Transverse colon (tissue), 3 donors: ENCODE data around the gene RGS6.

Experiments
- CTCF ChIP-seq, 5 experiments: fragments of 200-600 bp in 3 of 5; fragments of 450-650 bp in 2 of 5; sonication (generic) in 3 of 5; IDR thresholded peaks; 1 replicate in 2 of 5; 2 replicates in 3 of 5; pipeline ENCODE4 v1.5.1; 2016 to 2017; ENCODE audit warnings: antibody characterized with exemption in 5 of 5, inconsistent platforms in 3 of 5, mild to moderate bottlenecking in 2 of 5, moderate library complexity in 1 of 5
- POLR2A ChIP-seq: fragments of 450-650 bp; IDR thresholded peaks from one replicate; pipeline ENCODE4 v1.6.1; 2016; ENCODE audit warnings: antibody characterized with exemption, mild to moderate bottlenecking, moderate library complexity

- TF ChIP-seq POLR2A (no peak), CTCF (IDR thresholded peaks at IDR 0.05) (no peak)
Measured at GRCh38 chr14:71918955-71919354, 13.3 kb upstream of the RGS6 start.
